ENCODE measurements around the gene DHDDS. TPM values are rescaled to one million over a fixed set of nuclear protein-coding genes. Genes with fewer than 3 reads are reported as not detected.
A peak's percentile ranks its signal among the peaks of the same experiment; 100 is the strongest.

The DHDDS gene
- total RNA-seq, 1 donor: 69.1 TPM

DNA sequence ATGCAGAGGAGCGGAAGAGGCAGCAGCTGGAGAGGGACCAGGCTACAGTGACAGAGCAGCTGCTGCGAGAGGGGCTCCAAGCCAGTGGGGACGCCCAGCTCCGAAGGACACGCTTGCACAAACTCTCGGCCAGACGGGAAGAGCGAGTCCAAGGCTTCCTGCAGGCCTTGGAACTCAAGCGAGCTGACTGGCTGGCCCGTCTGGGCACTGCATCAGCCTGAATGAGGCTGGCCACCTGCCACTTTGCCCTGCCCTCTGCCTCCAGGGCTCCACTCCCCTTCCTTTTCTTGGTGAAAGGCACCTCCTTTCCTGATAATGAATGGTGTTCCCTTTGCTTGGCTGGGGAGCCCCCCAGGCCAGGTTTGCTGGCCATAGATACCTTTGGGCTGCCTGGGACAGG, 36.8 kb downstream of the DHDDS start:
- no peak overlapping the region for H3K4me3 ChIP-seq (ENCODE audit: low read depth, low read length)
- TF ChIP-seq, protein P1, sequence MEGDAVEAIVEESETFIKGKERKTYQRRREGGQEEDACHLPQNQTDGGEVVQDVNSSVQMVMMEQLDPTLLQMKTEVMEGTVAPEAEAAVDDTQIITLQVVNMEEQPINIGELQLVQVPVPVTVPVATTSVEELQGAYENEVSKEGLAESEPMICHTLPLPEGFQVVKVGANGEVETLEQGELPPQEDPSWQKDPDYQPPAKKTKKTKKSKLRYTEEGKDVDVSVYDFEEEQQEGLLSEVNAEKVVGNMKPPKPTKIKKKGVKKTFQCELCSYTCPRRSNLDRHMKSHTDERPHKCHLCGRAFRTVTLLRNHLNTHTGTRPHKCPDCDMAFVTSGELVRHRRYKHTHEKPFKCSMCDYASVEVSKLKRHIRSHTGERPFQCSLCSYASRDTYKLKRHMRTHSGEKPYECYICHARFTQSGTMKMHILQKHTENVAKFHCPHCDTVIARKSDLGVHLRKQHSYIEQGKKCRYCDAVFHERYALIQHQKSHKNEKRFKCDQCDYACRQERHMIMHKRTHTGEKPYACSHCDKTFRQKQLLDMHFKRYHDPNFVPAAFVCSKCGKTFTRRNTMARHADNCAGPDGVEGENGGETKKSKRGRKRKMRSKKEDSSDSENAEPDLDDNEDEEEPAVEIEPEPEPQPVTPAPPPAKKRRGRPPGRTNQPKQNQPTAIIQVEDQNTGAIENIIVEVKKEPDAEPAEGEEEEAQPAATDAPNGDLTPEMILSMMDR (IDR thresholded peaks at IDR 0.05; ENCODE audit: insufficient read depth, low read depth, low read length): no peak
- no peak for DNase-seq (ENCODE audit: low read depth)

- no peak overlapping the region for H3K4me3 ChIP-seq (ENCODE audit: low read depth, low read length)
- TF ChIP-seq, protein P1 (IDR thresholded peaks at IDR 0.05; ENCODE audit: insufficient read depth, low read depth, low read length): no peak
- DNase-seq (ENCODE audit: low read depth): no peak
These were observed 37.4 kb downstream of the DHDDS start for GRCh38 chr1:26469558-26469957.

DNA sequence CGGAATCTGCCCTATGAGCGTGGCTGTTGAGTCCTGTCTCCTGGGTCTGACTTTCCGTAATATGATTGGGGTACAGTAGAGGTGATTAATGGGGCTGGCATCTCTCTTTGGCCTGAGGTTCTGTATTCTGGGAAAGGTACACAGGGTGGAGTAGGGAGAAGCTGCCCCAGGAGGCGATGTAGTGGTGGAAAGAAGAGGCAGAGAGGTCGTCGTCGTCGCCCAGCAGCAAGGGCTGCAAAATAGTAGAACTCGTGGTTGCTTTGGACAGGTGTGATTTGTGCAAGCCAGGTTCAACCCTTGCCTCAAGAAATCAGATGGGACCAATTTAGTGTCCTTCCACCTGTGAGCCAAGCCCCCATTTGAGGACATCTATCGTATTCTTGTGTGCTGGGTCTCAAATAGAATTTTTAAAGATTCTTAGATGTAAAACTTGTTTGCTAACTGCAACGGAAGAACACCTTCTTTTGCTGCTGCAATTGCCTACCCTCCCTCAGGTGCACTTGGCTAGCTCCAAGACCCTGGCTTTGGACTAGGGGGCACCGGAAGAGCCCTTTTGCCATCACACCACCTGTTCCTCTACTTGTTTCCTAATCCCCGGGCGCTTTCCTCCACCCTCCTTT, 38.9 kb downstream of the DHDDS start:
- TF ChIP-seq, protein P1 (IDR thresholded peaks at IDR 0.05; ENCODE audit: insufficient read depth, low read depth, low read length): no peak
- peak overlapping the region; percentile 74 for H3K4me3 ChIP-seq (ENCODE audit: low read depth, low read length)
- DNase-seq (ENCODE audit: low read depth): no peak

DNA sequence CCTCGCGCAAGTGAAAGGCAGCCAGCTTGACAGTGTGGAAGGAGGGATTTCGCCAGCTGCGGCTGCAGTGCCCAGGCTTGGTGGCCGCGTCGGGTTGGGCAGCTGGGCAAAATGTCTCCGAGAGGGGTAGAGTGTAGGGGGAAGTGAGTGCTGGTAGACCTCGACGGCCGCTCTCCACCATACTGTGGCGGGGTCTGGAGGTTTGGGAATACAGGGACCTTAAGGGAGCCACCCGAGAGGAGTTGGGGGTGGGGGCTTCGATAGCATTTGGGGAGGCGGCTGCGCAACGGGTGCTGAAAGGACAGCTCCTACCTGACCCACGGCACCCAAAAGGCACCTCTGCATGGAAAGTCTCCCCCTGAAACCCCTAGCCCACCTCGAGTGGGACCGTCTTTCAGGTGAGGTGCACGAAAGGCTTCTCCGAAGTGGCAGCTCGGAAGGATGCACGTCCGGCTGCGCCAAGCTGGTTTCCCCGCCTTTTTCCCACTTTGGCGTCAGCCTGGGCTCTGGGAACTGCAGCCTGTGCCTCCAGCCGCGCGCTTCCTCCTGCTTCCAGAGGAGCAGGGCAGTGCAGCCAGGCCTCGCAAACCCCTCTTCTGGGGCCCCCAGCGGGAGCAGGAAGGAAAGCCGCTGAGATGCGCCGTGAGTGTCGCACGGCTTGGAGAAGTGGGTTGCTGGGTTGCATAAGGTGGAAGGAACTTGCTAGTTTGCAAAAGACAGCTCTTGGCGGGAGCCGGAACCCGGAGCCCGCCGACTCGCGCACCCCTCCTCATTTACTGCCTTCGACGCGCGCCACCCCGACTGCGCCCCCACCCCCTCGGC, 39.6 kb downstream of the DHDDS start:
- peak; percentile 75 for DNase-seq (ENCODE audit: low read depth)
- TF ChIP-seq, protein P1 (IDR thresholded peaks at IDR 0.05; ENCODE audit: insufficient read depth, low read depth, low read length): no peak
- peak overlapping the region; percentile 74 for H3K4me3 ChIP-seq (ENCODE audit: low read depth, low read length)

DNA sequence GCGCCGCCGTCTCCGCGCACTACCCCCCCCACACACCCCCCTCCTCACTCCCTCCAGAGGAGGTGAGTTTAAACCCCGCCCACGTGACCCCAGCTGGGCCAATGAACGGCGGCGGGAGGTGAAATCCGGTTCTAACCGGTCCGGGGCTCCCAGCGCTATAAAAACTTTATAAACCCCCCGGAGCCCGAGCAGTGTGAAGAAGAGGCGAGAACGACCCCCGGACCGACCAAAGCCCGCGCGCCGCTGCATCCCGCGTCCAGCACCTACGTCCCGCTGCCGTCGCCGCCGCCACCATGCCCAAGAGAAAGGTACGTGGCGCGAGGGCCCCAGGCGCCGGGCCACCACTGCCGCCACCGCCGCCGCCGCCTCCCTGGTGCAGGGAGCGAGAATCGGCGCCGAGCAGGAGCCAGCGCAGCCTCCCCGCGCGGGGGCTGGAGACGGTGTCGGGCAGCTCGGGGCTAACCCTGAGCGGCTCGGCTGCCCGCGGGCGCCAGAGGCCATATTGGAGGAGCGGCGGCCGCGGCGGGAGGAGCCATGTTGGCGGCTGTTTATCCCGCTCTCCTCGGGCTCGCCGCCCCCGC, 40.3 kb downstream of the DHDDS start, which contains the start of gene HMGN2:
HMGN2 (plus strand) TSS at position 121 of the 581 bp plus-strand sequence; CDS start at position 294, 173 bp downstream.
- H3K4me3 ChIP-seq (ENCODE audit: low read depth, low read length): peak within 1 kb of the TSS; percentile 74
- peak; percentile 82 for DNase-seq (ENCODE audit: low read depth)
- TF ChIP-seq, protein P1 (IDR thresholded peaks at IDR 0.05; ENCODE audit: insufficient read depth, low read depth, low read length): no peak

DNA sequence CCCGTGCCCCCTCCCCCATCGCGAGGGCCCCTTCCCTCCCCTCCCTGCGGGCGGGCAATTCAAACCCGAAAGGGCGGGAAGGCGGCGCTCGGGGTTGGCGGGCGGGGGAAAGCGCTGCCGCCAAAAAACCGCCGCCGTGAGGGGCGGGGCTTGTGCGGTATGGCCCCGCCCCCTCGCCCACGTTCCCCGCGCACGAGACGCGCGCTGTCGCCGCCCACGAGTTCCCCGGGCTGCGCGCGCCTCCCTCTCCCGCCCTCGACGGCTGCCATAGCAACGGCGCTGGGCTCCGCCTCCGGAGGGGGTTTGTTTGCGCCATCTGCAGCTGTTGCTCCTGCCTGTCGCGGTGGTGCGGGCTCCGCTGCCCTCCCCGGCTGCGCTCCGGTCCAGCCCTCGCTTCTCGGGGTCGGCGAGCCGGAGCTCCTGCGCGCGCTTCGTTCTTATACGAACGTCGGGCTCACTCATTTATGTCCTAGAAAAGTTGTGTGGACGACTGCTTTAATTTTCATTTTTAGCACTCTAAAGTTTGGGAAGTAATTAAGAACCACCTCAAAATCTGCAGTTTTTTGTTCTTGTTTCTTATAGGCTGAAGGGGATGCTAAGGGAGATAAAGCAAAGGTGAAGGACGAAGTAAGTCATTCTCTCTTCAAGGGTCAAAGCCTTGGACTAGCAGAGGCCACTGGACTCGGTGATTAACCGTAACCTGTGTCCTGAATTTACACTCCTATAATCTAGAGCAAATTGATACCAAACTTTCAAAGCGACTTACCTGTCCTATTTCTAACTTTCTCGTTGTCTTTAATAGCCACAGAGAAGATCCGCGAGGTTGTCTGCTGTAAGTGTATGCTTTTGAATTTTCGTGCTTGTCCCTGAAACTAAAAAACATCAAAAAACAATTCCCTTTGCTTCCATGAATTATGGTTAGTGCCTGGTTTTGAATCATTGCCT, 41.1 kb downstream of the DHDDS start:
- DNase-seq (ENCODE audit: low read depth): peak; percentile 96
- TF ChIP-seq, protein P1 (IDR thresholded peaks at IDR 0.05; ENCODE audit: insufficient read depth, low read depth, low read length): no peak
- peak overlapping the region; percentile 74 for H3K4me3 ChIP-seq (ENCODE audit: low read depth, low read length)

Measured in fibroblast of villous mesenchyme (primary cell).